HuH-7.5 (cell line): Measurements from ENCODE around the gene CHSY3.

Source experiments
- DNase-seq: peaks from one replicate; pipeline ENCODE4 v3.0.0; 2011; ENCODE audit warnings: low spot score

The CHSY3 gene

DNA sequence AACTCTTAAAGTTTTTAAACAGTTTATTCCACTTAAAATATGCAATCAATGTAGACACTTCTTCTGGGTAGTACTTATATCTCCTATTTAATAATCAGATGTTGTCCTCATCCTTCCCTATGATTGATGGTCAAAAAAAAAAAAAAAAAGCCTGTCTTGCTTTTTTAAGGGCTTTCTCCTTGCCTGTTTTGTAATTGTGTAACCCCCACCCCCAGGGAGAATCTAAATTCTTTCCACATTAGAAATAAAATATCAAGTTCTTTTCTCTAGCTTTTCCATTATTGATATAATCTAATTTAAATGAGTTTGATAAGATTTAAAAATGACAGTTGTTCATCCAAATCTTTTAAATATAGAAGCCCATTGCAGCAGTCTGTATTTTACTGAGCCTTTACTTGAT is 119.7 kb downstream of the CHSY3 start:
- DNase-seq: no peak

- DNase-seq: no peak
These were observed 121.2 kb downstream of the CHSY3 start for GRCh38 chr5:130025511-130025910.

DNA sequence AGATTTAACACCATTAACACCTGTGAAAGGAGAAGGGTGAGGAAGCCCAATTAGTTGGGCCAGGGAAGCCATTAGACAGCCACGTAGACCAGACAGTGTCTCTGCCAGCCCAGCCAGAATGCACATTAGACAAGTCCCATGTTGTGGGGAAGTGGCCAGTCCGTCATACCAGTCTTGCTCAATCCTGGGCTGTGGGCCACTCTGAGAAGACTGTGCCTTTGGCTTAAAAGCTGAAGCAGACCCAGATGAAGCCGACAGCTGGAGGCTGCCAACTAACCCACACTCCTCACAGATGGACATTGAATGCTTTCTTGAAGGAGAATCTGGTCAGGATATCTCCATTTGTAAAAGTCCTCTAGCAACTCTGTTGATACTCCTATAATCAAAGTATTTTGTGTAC is 128.5 kb downstream of the CHSY3 start:
- no peak for DNase-seq

- no peak for DNase-seq
These were observed 130.4 kb downstream of the CHSY3 start for GRCh38 chr5:130034566-130035210.

- no peak for DNase-seq
These were observed 131.1 kb downstream of the CHSY3 start for GRCh38 chr5:130035388-130035787.

GRCh38 chr5:130037905-130038304 is 133.6 kb downstream of the CHSY3 start:
- no peak for DNase-seq

- no peak for DNase-seq
These were observed 139.6 kb downstream of the CHSY3 start for GRCh38 chr5:130043834-130044233.

DNA sequence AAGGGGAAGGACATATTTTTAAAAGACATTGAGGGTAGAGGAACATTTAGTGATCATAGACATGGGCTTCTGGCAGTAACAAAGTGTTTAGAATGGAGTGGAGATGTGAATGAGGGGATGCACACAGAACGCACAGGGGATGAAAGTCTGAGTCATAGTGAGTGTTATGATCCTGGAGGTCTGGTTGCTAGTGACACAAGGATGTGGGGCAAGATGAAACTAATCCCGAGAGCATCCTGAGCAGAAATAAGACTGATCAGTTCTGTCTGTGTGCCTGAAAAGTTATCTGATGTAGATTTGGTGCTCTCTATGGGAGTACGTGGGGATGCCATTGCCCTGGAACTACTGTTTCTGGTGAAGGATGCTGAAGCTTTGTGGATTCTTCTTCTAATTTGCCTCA is 141.1 kb downstream of the CHSY3 start:
- DNase-seq: no peak

DNA sequence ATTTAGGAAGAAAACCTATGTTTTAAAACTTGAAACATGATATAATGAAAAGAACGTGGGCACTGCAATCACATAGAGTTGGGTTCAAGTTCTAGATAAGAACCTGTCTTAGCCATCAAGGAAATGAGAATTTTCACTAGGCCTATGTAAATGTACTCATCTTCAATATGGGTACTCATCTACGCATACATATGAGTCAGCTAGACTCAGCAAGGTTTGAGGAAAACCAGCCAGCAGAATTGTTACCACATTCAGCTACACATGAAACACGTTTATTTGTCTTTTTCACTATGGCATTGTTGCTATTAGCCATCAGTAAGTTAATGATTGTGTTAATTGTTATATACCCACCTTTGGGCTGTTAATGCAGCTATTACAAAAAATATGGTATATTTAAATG is 146.3 kb downstream of the CHSY3 start:
- DNase-seq: no peak

DNA sequence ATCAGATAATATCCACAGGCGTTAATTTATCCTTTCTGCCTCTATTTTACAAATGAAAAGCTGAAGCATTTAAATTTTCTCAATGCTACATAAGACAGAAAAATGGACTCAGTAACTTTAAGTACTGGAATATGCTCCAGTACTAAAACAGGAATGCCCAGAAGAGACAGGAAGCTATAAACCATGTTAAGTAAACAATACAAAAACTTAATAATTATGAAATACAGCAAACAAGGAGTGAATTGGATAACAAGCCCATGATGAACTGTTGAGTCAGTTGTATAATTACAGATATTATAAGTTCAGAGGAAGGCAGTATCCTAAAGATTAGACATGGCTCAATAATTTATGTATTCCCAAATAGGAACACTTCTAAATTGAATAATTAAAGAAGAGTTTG is 148.5 kb downstream of the CHSY3 start:
- DNase-seq: no peak

DNA sequence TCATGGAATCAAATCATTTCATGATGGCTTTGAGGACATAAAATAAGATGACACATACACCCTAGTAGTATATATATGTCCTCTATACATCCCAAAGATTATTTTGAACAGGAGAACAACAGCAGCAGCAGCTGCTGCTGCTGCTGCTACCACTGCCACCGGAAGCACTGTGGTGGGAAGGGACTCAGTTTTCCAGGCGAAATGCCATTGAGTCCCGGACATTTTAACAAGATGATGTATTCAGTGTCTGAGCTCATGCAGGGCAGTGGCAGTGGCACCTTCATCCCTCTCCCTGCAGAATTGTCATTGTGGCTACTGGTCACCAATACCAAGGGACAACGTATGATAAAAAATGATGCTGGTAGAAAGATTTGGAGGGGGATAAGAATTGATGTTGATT is 151.3 kb downstream of the CHSY3 start:
- DNase-seq: no peak

DNA sequence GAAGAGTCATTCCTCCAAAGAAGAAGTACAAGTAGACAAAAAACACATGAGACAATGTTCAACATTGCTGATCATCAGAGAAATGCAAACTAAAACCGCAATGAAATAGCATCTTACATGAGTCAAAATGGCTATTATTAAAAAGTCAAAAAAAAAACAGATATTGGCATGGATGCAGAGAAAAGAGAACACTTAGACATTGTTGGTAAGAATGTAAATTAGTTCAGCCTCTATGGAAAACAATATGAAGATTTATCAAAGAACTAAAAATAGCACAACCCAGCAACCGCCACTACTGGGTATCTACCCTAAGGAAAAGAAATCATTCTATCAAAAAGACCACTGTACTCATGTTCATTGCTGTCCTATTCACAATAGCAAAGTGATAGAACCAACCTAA is 157.5 kb downstream of the CHSY3 start:
- DNase-seq: no peak

GRCh38 chr5:130063603-130064002 is 159.3 kb downstream of the CHSY3 start:
- no peak for DNase-seq

DNA sequence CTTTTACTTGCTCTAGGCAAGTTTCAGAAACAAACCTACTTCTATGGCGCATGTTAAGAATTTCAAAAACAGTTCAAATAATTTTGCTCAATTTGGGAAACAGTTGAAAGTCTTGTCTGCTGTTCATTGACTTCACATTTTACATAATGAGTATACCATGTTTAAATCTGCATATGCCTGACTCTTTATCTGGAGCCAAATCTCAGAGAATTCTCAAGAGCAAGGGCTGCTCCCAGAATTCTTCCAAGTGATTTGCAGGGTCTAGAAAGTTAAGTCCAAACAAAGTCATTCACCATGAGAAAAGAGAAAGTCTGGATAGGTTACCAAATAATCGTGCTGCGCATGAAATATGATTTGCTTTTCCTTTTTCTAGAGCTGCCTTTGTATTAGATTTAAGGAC is 160.2 kb downstream of the CHSY3 start:
- no peak for DNase-seq

DNA sequence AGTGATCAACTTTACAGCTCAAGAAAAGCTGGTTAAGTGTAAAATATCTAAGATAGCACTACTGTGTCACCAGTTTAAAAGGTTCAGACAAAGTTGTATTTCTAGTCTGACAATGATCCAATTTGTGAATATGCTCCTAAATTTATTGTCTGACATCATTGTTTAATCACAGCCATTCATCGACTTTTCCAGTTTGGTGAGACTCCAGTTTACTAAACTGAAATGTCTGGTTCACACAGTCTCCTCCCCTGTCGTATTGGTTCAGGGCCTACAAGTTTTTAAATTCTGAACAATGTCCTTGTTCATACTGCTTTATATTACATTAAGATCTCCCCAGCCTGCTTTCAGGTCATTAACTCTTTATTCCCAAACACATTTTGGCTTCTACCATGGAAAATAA is 161.4 kb downstream of the CHSY3 start:
- no peak for DNase-seq

- no peak for DNase-seq
These were observed 162.4 kb downstream of the CHSY3 start for GRCh38 chr5:130066644-130067043.

DNA sequence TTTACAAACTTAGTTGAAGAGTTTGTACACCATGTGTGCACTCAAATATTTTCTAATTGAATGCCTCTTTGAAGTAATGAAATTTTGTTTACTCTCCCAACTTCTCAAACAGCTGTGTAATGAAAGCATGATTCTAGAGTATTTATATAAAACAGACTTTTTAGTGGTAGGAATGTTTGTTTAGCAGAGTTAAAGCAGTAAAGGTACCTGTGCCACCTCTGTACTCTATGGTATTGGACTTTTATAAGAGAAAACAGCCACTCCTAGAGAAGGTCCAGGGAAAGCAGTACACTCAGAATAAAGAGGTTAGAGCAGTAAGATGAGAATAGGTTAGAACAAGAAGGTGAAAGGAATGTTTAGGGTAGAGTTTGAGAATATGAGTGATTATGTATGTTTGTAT is 163.1 kb downstream of the CHSY3 start:
- DNase-seq: no peak

GRCh38 chr5:130068101-130068500 is 163.8 kb downstream of the CHSY3 start:
- DNase-seq: no peak

- DNase-seq: no peak
These were observed 164.7 kb downstream of the CHSY3 start for GRCh38 chr5:130068988-130069387.

- DNase-seq: no peak
These were observed 170.6 kb downstream of the CHSY3 start for GRCh38 chr5:130074820-130075219.

DNA sequence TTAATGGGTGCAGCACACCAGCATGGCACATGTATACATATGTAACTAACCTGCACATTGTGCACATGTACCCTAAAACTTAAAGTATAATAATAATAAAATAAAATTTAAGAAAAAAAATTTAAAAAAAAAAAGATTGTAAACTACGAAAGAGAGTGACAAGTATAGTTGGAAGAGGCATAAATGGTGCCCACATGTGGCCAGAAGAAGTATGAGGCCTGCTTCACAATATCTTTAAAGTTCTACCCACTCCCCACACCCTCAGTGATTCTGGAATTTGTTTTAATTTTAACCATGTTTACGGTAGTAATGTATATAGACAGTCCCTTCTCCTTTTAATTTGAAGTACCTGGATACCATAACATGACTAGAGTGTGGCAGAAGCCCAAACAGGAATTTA is 172.7 kb downstream of the CHSY3 start:
- DNase-seq: no peak

GRCh38 chr5:130078661-130079060 is 174.4 kb downstream of the CHSY3 start:
- DNase-seq: no peak

DNA sequence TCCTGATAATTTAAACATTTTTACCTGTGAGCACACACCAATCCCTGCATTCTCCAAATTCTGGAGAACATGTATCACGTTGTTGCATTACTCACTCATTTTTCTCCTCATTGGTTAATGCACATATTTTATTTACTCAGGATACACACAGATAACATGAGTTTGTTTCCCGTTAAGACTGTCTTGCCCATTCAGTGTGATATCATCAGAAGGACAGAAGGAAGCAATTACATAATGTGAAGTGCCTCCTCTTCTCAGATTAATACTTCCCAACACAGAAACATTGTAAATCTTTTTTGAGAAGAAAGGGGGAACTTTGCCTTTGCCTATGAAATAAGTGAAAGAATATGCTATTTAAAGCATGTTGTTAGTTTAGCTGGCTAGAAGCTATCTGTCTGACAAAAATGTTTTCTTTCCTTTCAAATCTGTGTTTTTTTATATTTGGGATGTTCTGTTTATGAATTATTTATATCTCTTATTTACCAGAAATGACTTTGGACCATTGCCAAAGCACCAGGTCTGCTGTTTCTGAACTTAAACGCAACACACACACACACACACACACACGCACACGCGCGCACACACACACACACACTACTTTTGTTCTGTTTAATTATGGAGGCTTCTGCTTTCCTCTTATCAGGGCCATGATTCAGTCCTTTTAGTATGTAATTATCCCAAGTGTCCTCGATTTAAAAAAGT is 186.5 kb downstream of the CHSY3 start:
- DNase-seq: no peak

DNA sequence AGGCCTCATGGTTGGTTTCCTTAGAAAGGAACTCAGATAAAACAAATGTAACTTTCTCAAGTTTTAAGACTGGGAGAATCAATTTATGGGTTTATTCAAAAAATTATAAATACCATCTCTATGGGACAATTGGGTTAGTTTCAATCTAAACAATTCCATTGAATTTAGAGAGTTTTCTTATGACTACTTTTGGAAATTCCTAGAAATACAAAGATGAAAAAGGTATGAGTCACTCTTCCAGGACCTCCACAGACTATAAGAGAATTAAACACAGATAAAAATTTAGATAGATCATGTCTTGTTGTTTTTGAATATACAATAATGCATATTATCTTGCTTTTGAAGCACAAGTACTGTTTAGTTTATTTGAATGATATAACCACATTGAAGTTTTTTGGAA is 188.7 kb downstream of the CHSY3 start:
- no peak for DNase-seq
